NCI-H1930 (cell line): ENCODE data around the gene MT4.

Source experiments
- DNase-seq, 2 experiments: peaks; one replicate each; lab custom pipeline; 2025; lab: John Stamatoyannopoulos, UW

Gene MT4

DNA sequence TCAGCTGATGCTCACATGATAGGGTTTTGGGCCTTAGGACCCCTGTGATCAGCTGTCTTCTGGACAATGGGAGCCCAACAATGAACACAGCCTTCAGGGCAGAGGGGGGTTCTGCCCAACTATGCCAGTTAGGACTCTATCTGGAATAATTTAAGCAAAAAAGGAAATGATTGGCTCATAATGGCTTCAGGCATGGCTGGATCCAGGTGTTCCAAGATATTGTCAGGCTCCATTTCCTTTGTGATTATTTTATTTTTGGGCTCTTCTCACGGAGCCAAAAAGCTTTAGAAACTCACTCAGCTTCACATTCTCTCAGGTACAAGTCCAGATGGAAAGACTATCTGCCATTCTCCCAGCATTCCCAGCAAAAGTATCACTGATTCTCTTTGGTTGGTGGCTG is 40.6 kb downstream of the MT4 start:
- no peak for DNase-seq

DNA sequence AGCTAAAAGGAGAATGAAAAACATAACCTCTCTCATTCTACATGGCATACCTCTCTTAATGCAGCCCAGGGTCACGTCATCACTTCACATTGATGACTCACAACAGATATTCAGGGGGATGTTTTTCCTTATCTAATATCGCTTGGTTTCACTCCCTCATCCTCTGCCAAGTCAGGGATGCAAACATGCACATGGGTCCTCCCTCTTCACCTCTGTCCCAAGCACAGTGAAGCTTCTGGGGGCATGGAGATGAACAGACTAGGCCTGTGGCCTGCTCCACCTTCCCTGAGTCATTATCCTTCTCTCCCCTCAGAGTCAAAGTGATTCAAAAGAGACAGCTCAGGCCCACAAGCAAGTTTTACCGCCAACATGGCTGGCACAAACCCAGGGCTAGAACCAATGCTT is 41.2 kb downstream of the MT4 start:
- no peak for DNase-seq

DNA sequence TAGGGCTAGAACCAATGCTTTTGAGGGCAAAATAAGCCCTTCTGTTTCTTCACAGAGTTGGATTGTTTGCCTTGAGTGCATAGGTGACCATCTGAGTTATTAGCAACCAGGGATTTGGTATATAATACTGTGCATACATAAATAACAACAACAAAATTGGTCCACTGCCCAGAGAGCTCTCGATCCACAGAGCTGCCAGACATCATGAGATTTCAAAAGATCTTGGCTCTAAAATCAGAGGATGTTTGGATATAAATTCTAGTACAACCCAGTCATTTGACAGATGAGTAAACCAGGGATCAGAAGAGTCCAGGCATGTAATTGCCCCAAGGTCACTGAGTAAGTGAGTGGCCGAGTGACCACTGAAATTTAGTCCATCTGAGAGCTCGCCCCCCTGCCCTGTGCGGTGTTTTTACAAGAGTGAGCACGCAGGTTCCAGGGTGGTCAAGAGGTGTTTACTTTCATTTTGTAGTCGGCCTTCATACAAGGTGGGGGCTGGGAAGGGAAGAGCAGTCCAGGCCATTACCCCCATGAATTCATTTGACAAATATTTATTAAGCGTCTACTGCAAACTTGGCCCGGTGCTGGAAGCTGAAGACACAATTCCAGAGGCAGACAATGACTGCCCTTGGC is 41.7 kb downstream of the MT4 start:
- no peak for DNase-seq

GRCh38 chr16:56607109-56607618 is 42.3 kb downstream of the MT4 start:
- DNase-seq: no peak

GRCh38 chr16:56607675-56608042 is 42.8 kb downstream of the MT4 start:
- DNase-seq: no peak

DNA sequence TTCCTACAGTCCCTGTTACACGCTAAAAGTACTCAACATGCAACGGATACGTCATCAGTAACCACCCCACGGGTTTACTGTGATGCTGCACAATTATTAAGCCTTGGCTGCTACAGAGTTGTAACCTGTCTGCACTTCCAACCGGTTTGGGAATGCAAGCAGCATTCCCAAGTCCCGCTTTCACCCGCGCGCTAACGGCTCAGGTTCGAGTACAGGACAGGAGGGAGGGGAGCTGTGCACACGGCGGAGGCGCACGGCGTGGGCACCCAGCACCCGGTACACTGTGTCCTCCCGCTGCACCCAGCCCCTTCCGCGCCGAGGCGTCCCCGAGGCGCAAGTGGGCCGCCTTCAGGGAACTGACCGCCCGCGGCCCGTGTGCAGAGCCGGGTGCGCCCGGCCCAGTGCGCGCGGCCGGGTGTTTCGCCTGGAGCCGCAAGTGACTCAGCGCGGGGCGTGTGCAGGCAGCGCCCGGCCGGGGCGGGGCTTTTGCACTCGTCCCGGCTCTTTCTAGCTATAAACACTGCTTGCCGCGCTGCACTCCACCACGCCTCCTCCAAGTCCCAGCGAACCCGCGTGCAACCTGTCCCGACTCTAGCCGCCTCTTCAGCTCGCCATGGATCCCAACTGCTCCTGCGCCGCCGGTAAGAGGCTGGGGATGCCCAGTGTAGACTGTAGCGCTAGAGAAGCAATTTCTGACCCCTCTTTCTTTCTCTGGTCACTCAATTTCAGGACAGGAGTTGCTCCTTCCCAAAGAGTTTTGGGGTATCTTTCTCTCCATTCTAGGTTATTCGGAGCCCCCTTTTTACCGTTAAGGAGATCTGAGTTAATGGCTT is 43.4 kb downstream of the MT4 start, which contains the start of gene MT2A:
TSS of gene MT2A (plus strand) at position 542 of the 833 bp plus-strand sequence. CDS start at position 614, 72 bp downstream.
- peak; percentile 60 to 73 for DNase-seq

- DNase-seq: no peak
Measured at GRCh38 chr16:56608876-56609462, 44.1 kb downstream of the MT4 start.

DNA sequence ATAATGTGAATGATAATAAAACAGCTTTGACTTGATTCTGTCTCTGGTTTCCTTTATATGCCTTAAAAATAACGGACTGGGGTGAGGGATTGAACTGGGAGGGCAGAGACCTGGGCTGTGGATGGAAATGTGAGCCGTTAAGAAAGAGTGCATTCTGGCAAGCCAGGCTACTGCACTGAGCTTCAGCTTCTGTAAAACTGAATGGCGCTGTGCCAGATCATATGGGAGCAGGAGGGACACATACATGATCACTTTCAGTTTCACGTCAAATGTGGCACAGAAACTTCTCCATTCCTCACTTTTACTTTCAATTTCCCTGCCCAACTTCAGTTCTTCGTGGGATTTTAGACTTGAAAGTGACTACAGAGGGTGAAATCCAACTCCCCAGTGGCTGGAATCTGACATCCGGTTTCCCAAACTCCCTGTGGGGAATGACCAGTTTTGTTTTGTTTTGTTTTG is 44.6 kb downstream of the MT4 start:
- DNase-seq: no peak

DNA sequence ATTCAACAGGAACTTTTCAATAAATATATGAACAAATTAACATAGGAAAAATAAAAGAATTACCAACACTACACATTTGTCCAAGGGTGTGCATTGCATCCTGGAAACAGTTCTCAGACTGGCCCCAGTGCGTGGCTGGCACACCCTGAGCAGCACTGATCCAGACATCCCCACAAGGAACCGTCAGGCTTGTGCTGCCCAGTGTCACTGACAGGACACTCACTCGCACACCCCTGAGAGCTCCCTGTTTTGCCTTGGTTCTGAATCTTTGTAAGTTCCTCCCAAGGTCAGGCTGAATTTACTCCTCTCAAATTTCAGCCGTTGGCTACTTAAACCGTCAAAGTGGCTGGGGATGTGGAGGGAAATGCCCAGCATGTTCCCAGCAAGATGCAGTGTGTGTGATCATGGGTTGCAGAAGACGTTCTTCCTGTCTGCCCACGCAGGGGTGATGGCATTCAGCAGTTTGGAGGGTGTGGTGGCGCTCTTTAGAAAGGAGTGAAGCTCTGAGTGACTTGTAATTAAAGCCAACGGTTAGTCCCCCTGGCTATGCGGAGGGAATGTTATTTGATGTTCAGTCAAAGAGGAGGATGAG is 45.2 kb downstream of the MT4 start:
- DNase-seq: no peak

- DNase-seq: no peak
Measured at GRCh38 chr16:56610609-56611111, 45.8 kb downstream of the MT4 start.

DNA sequence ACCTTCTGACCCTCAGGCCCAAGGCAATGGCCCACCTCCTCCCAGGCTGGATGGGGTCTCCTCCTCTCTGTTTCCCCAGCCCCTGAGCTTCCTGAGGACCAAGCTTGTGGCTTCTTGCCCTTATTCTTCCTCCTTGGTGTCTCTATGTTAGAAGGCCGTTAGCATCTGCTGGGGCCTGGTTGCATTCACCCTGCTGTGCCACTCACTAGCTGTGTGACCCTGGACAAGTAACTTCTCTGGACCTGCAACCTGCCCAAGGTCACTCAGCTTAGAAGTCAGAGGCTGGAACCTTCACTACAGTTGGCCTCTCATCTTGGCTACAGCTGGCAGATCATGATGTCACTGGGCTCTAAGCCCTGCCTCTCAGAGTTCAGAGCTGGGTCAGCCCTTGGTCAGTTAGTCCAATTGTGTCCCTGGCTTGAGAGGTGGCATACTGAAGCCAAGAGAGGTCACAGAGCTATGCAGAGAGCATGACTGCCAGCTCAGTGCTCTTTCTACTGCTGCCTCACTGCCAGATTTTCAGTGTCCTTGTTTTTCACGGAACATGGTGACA is 46.5 kb downstream of the MT4 start:
- DNase-seq: no peak

GRCh38 chr16:56613706-56614105 is 48.8 kb downstream of the MT4 start:
- no peak for DNase-seq

- no peak for DNase-seq
Measured at GRCh38 chr16:56614549-56614991, 49.7 kb downstream of the MT4 start.

DNA sequence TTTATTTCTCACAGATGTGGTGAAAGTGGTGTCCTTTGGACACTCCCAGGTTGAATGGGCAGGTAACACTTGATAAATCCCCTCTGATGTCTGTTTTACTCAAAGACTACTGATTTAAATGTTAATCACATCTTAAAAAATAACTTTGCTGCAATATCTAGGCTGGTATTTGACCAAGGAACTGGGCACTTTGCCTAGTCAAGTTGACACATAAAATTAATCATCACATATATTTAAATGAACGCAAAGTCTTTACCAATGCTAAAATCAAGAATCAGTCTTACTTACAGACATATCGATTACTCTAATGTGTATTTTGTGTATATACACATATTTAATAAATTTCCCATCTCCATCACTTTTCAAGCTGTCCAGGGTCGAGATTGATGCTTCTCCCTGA is 50.5 kb downstream of the MT4 start:
- no peak for DNase-seq

DNA sequence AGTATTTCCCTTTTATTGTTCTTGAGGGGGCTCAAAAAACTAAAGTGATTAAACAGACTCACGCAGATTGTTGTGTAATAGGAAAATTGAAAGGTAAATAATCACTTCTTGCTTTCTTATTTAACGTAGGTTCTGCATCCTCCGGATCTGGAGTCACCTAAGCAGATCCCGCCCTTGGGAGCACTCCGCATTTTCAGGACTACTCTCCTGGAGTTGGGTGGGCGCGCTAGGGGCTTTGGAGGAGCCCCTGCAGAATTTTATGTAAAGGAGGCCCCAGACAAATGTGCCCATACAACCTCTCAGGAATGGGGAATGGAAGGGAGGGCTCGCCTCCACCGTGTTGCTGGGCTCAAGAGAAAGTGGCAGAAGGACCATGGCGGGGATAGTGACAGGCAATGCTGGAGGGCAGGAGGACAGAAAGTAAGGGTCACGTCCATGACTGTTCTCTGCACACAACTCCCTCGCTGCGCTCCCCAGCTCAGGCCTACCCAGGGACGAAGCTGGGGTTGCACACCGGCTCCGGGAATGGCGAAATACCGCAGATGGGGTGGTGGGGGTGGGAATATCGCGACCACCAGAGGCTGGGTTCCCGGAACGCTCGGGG is 51.8 kb downstream of the MT4 start:
- no peak for DNase-seq

GRCh38 chr16:56617212-56618085 is 52.6 kb downstream of the MT4 start:
- DNase-seq: no peak

DNA sequence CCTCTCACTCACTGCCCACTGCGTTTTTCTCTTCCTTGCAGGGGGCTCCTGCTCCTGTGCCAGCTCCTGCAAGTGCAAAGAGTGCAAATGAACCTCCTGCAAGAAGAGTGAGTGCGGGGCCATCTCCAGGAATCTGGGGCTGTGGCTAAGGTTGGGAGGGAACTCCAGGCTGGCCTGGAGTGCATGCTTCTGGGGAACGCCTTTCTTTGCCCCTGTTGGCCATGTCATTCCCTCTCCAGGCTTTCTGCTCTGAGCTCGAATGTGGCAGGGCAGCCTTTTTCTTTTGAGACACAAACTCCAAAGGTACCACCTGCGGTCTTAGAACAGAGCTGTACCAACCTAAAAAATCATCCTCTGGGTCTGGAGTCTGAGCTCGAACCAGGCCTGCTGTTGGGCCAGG is 53.3 kb downstream of the MT4 start:
- no peak for DNase-seq
